H1 (cell line): Measurements from ENCODE around the gene ZNF777. TPM values are rescaled to one million over a fixed set of nuclear protein-coding genes. Genes with fewer than 3 reads are reported as not detected.
A peak's percentile ranks its signal among the peaks of the same experiment; 100 is the strongest.

Experiments used
- CTCF ChIA-PET: fragments of 300-600 bp; sonication (Branson Sonifier 250); formaldehyde crosslinking; loops from one replicate; lab custom pipeline; 2021; ENCODE audit not compliant: partially characterized antibody; lab: Charles Lee
- POLR2A ChIA-PET: fragments of 300-600 bp; sonication (Branson Sonifier 250); formaldehyde crosslinking; loops from one replicate; lab custom pipeline; 2021; ENCODE audit warnings: inconsistent platforms; ENCODE audit not compliant: partially characterized antibody; lab: Charles Lee
- DNase-seq, 2 experiments: peaks; one replicate each; pipeline versions ENCODE4 v3.0.0 to v3.0.0-alpha.2; 2010 to 2022; ENCODE audit warnings: low spot score in 2 of 2, low read depth in 1 of 2, mixed read lengths in 1 of 2
- FAIRE-seq: peaks from 2 replicates; lab custom pipeline; 2011; peaks lifted over from hg19 to GRCh38; lab: Jason Lieb, UNC
- H2AFZ ChIP-seq: 2 replicates; pipeline ENCODE4 v1.8.1; 2012; ENCODE audit warnings: low read length, inconsistent platforms
- H2AK5ac ChIP-seq: 2 replicates; pipeline ENCODE4 v1.6.1; 2013; ENCODE audit warnings: low read depth, low read length
- H2BK120ac ChIP-seq: replicated peaks from 2 replicates; pipeline ENCODE3; 2013; ENCODE audit warnings: low read depth, low read length, inconsistent platforms
- H2BK12ac ChIP-seq: 2 replicates; pipeline ENCODE4 v1.6.1; 2013; ENCODE audit warnings: low read depth, low read length
- H2BK15ac ChIP-seq: 2 replicates; pipeline ENCODE4 v1.6.1; 2013; ENCODE audit warnings: low read length
- H2BK20ac ChIP-seq: 2 replicates; pipeline ENCODE4 v1.6.1; 2013; ENCODE audit warnings: low read length
- H2BK5ac ChIP-seq: 2 replicates; pipeline ENCODE4 v1.6.1; 2013; ENCODE audit warnings: low read depth, low read length
- H3K14ac ChIP-seq: 2 replicates; pipeline ENCODE4 v1.6.1; 2013; ENCODE audit warnings: inconsistent platforms; ENCODE audit not compliant: insufficient read length
- H3K18ac ChIP-seq: 2 replicates; pipeline ENCODE4 v1.6.1; 2013; ENCODE audit warnings: low read length; ENCODE audit errors: extremely low read depth
- H3K23ac ChIP-seq: 2 replicates; pipeline ENCODE4 v1.6.1; 2013; ENCODE audit warnings: inconsistent platforms; ENCODE audit not compliant: insufficient read length
- H3K23me2 ChIP-seq: 2 replicates; pipeline ENCODE4 v1.6.1; 2013; ENCODE audit warnings: low read depth, low read length
- H3K27ac ChIP-seq: 2 replicates; pipeline ENCODE4 v1.6.1; 2011; ENCODE audit warnings: low read depth, low read length, inconsistent platforms
- H3K27me3 ChIP-seq, 4 experiments: replicated peaks in 1 of 4; 1 replicate in 1 of 4; 2 replicates in 3 of 4; pipeline versions ENCODE4 v1.6.1 to v1.8.1; 2011 to 2013; ENCODE audit warnings: low read length in 3 of 4, mild to moderate bottlenecking in 3 of 4, inconsistent platforms in 2 of 4, mixed read lengths in 2 of 4, moderate library complexity in 1 of 4; ENCODE audit not compliant: control insufficient read depth in 3 of 4, insufficient read depth in 3 of 4; ENCODE audit errors: extremely low read depth in 1 of 4
- H3K36me3 ChIP-seq, 4 experiments: 2 replicates each; pipeline versions ENCODE4 v1.6.1 to v1.8.1; 2011 to 2013; ENCODE audit warnings: mild to moderate bottlenecking in 4 of 4, low read length in 3 of 4, moderate library complexity in 2 of 4, control low read depth in 1 of 4, inconsistent platforms in 1 of 4; ENCODE audit not compliant: insufficient read depth in 4 of 4, control insufficient read depth in 2 of 4
- H3K4ac ChIP-seq: replicated peaks from 2 replicates; pipeline ENCODE3; 2013; ENCODE audit warnings: low read length, low read depth, mixed read lengths, inconsistent platforms; ENCODE audit not compliant: insufficient read length
- H3K4me1 ChIP-seq, 4 experiments: replicated peaks in 1 of 4; 1 replicate in 1 of 4; 2 replicates in 3 of 4; pipeline versions ENCODE4 v1.6.1 to v1.8.1; 2011 to 2013; ENCODE audit warnings: low read length in 3 of 4, inconsistent platforms in 2 of 4, mixed read lengths in 1 of 4; ENCODE audit not compliant: insufficient read depth in 4 of 4, control insufficient read depth in 3 of 4
- H3K4me2 ChIP-seq, 2 experiments: 2 replicates each; pipeline versions ENCODE4 v1.6.1 to v1.8.1; 2011 to 2013; ENCODE audit warnings: low read depth in 2 of 2, low read length in 2 of 2, control low read depth in 1 of 2, inconsistent platforms in 1 of 2, mild to moderate bottlenecking in 1 of 2; ENCODE audit not compliant: insufficient read depth in 1 of 2
- H3K4me3 ChIP-seq, 4 experiments: fragments of 200-600, 300-600 bp in 1 of 4; sonication (generic), shearing (Covaris generic), sonication (Bioruptor Twin) in 1 of 4; 2 replicates each; pipeline versions ENCODE4 v1.5.1 to v1.8.1; 2011 to 2016; ENCODE audit warnings: low read length in 4 of 4, low read depth in 3 of 4, control low read depth in 2 of 4, inconsistent platforms in 2 of 4, mild to moderate bottlenecking in 2 of 4, mixed read lengths in 1 of 4, moderate library complexity in 1 of 4; ENCODE audit not compliant: insufficient read depth in 2 of 4; ENCODE audit errors: extremely low read depth in 1 of 4
- H3K56ac ChIP-seq: replicated peaks from 2 replicates; pipeline ENCODE3; 2013; ENCODE audit warnings: low read depth, mild to moderate bottlenecking, mixed read lengths, low read length, inconsistent platforms; ENCODE audit not compliant: insufficient read length
- H3K79me1 ChIP-seq: 2 replicates; pipeline ENCODE4 v1.6.1; 2013; ENCODE audit warnings: low read depth, low read length, control low read depth
- H3K79me2 ChIP-seq, 2 experiments: 2 replicates each; pipeline versions ENCODE4 v1.6.1 to v1.8.1; 2012 to 2013; ENCODE audit warnings: low read length in 2 of 2, mild to moderate bottlenecking in 2 of 2, inconsistent platforms in 1 of 2; ENCODE audit not compliant: insufficient read depth in 2 of 2, control insufficient read depth in 1 of 2
- H3K9ac ChIP-seq, 4 experiments: replicated peaks in 1 of 4; 1 replicate in 1 of 4; 2 replicates in 3 of 4; pipeline versions ENCODE4 v1.6.1 to v1.8.1; 2011 to 2013; ENCODE audit warnings: low read depth in 3 of 4, low read length in 3 of 4, control low read depth in 2 of 4, mild to moderate bottlenecking in 2 of 4, moderate library complexity in 2 of 4, inconsistent platforms in 1 of 4; ENCODE audit errors: extremely low read depth in 1 of 4
- H3K9me3 ChIP-seq, 2 experiments: 2 replicates each; pipeline versions ENCODE4 v1.6.1 to v1.8.1; 2012 to 2013; ENCODE audit warnings: mild to moderate bottlenecking in 2 of 2, moderate library complexity in 2 of 2, control low read depth in 1 of 2, inconsistent platforms in 1 of 2, low read depth in 1 of 2, low read length in 1 of 2, mixed read lengths in 1 of 2; ENCODE audit not compliant: insufficient read depth in 2 of 2
- H4K20me1 ChIP-seq, 2 experiments: replicated peaks in 1 of 2; 2 replicates each; pipeline versions ENCODE3 to v1.8.1; 2011 to 2013; ENCODE audit warnings: inconsistent platforms in 2 of 2, low read length in 2 of 2, mild to moderate bottlenecking in 1 of 2; ENCODE audit not compliant: insufficient read depth in 2 of 2, control insufficient read depth in 1 of 2
- H4K5ac ChIP-seq: 2 replicates; pipeline ENCODE4 v1.6.1; 2013; ENCODE audit warnings: low read length, low read depth, mixed read lengths, inconsistent platforms; ENCODE audit not compliant: insufficient read length
- H4K8ac ChIP-seq: 2 replicates; pipeline ENCODE4 v1.8.0; 2013; ENCODE audit warnings: mild to moderate bottlenecking, moderate library complexity, low read length, inconsistent platforms; ENCODE audit not compliant: insufficient read depth; ENCODE audit errors: extremely low read depth
- H4K91ac ChIP-seq: replicated peaks from 2 replicates; pipeline ENCODE3; 2013; ENCODE audit warnings: low read length, mixed read lengths, inconsistent platforms; ENCODE audit not compliant: insufficient read length
- BACH1 ChIP-seq: IDR thresholded peaks from 2 replicates; pipeline ENCODE4 v1.6.1; 2012; ENCODE audit warnings: low read length, improper control_type of control experiment
- CBX8 ChIP-seq: fragments of 300-800, 300-1000 bp; sonication (generic); IDR thresholded peaks from 2 replicates; pipeline ENCODE4 v1.7.1; 2016; ENCODE audit warnings: low read depth, low read length, borderline replicate concordance
- CHD1 ChIP-seq: IDR thresholded peaks from 2 replicates; pipeline ENCODE4 v1.6.1; 2012; ENCODE audit warnings: low read depth, low read length, improper control_type of control experiment
- CHD2 ChIP-seq: IDR thresholded peaks from 2 replicates; pipeline ENCODE4 v1.6.1; 2012; ENCODE audit warnings: low read length, improper control_type of control experiment
- EGR1 ChIP-seq: IDR thresholded peaks from 2 replicates; pipeline ENCODE4 v1.6.1; 2011; ENCODE audit warnings: low read depth, low read length, borderline replicate concordance
- GABPA ChIP-seq: IDR thresholded peaks from 2 replicates; pipeline ENCODE4 v1.6.1; 2011; ENCODE audit warnings: mild to moderate bottlenecking, low read length, moderate library complexity, borderline replicate concordance; ENCODE audit not compliant: insufficient read depth
- HDAC2 ChIP-seq, 2 experiments: fragments of 300-600 bp in 1 of 2; sonication (generic) in 1 of 2; IDR thresholded peaks; 2 replicates each; pipeline ENCODE4 v1.6.1; 2011 to 2012; ENCODE audit warnings: low read depth in 2 of 2, low read length in 2 of 2, mild to moderate bottlenecking in 2 of 2, moderate library complexity in 2 of 2, borderline replicate concordance in 1 of 2, inconsistent platforms in 1 of 2
- POLR2AphosphoS5 ChIP-seq: IDR thresholded peaks from 2 replicates; pipeline ENCODE4 v1.6.1; 2011; ENCODE audit warnings: low read depth, low read length
- SIN3A ChIP-seq, 2 experiments: IDR thresholded peaks in 1 of 2; conservative IDR thresholded peaks in 1 of 2; 2 replicates each; pipeline ENCODE4 v1.6.1; 2011 to 2012; ENCODE audit warnings: low read length in 2 of 2, improper control_type of control experiment in 1 of 2, low read depth in 1 of 2, mild to moderate bottlenecking in 1 of 2
- SP2 ChIP-seq: IDR thresholded peaks from 2 replicates; pipeline ENCODE4 v1.6.1; 2012; ENCODE audit warnings: mild to moderate bottlenecking, low read length, inconsistent platforms
- SP4 ChIP-seq: IDR thresholded peaks from 2 replicates; pipeline ENCODE4 v1.6.1; 2012; ENCODE audit warnings: low read length, inconsistent platforms
- SRF ChIP-seq: IDR thresholded peaks from 2 replicates; pipeline ENCODE4 v1.6.1; 2011; ENCODE audit warnings: mild to moderate bottlenecking, low read depth, low read length, moderate library complexity
- USF2 ChIP-seq: IDR thresholded peaks from 2 replicates; pipeline ENCODE4 v1.6.1; 2011; ENCODE audit warnings: low read length, improper control_type of control experiment
- WGBS, 2 experiments: shearing (Covaris generic) in 1 of 2; methylation state at CpG; one replicate each; pipeline versions ENCODE4 v1.1.6 to v1.1.7; 2013 to 2015; ENCODE audit warnings: low lambda C conversion rate in 2 of 2, mixed read lengths in 2 of 2, inconsistent platforms in 1 of 2, low coverage in 1 of 2, missing lambda C conversion rate in 1 of 2; ENCODE audit not compliant: insufficient replicate concordance in 2 of 2, insufficient coverage in 1 of 2, insufficient read length in 1 of 2; ENCODE audit errors: extremely low coverage in 1 of 2, missing lambda C conversion rate in 1 of 2; 5-methylcytosine and 5-hydroxymethylcytosine counted together
- polyA plus RNA-seq, 7 experiments: library from polyadenylated mRNA; depleted of rRNA in 3 of 7; stranded (reverse) in 5 of 7; unstranded in 2 of 7; fragments of >200 nt in 5 of 7; fragments of 200-250 nt in 2 of 7; gene quantifications; 1 replicate in 5 of 7; 2 replicates in 1 of 7; 4 replicates in 1 of 7; pipeline versions ENCODE4 v1.2.1 to v1.2.3, GENCODE V29; 2011 to 2013; ENCODE audit warnings: missing spikeins in 2 of 7, mixed read lengths in 2 of 7
- total RNA-seq: library from RNA; stranded (reverse); fragmentation: NEBNext Ultra II Directional; extraction: Animal tissue kit (Norgen Biotek cat#: 25700); gene quantifications from 2 replicates; pipeline ENCODE4 v1.2.1, GENCODE V29; 2021

Gene ZNF777
- total and polyA plus RNA-seq, 2 of the 8 experiments (the other 6 are each of a cell fraction or from before 2014, with no cell fraction given), result 8.0 to 10.1 TPM

- no peak overlapping the region for H3K14ac ChIP-seq
- H3K4me3 ChIP-seq, result peak overlapping the region; percentile 65 to 87 (median 80); a peak in 7 of 8 replicates
- no peak overlapping the region for H2BK20ac ChIP-seq
- no peak overlapping the region for H2BK15ac ChIP-seq
- no peaks in the 10 kb centered on the region for H3K36me3 ChIP-seq
- H3K9me3 ChIP-seq, result no peaks in the 10 kb centered on the region; a peak in 1 of 4 replicates
- no peaks in the 10 kb centered on the region for H4K20me1 ChIP-seq
- FAIRE-seq (no peak), DNase-seq (no peak)
- 85% methylated on average over 5 of the region's 5 CpGs; no CpG with 5 or more reads in 1 of the 2 experiments for WGBS, 2 experiments
- no peak overlapping the region for H3K9ac ChIP-seq
- no peak overlapping the region for H3K18ac ChIP-seq
- peaks cover 0 to 3% (median 0%) of the 10 kb centered on the region in 4 experiments; a peak in 2 of 7 replicates for H3K27me3 ChIP-seq
- no peak overlapping the region for H4K91ac ChIP-seq
- no peaks in the 10 kb centered on the region for H3K79me1 ChIP-seq
- no peak overlapping the region for H3K4ac ChIP-seq
- H4K8ac ChIP-seq, result no peak overlapping the region
- ChIA-PET CTCF (interaction anchor here (0.8 to 2.3 kb wide), 4 partner anchors 9 to 152 kb away, joined by 3 to 6 read pairs (median 4); partner anchors contain the start of gene ZNF783), POLR2A (no interaction called here)
- 0 out of 2 replicates have a peak overlapping the region, but pooled peaks have one; percentile 30 for H2AFZ ChIP-seq
- no peak overlapping the region for H2AK5ac ChIP-seq
- no peak overlapping the region for H3K27ac ChIP-seq
- no peak overlapping the region for H2BK120ac ChIP-seq
- no peak overlapping the region for H3K56ac ChIP-seq
- H4K5ac ChIP-seq, result no peak overlapping the region
- no peak overlapping the region for H2BK5ac ChIP-seq
- H3K4me1 ChIP-seq, result peaks cover 0 to 2% (median 0%) of the 10 kb centered on the region in 4 experiments; a peak in 1 of 7 replicates
- H3K23me2 ChIP-seq, result peaks cover 7% of the 10 kb centered on the region; the same call in 1 of the 2 replicates
- no peaks in the 10 kb centered on the region for H3K79me2 ChIP-seq
- H3K23ac ChIP-seq, result no peak overlapping the region
- no peak overlapping the region for H2BK12ac ChIP-seq
- H3K4me2 ChIP-seq, result peak overlapping the region; percentile 82 to 85; a peak in 3 of 4 replicates
- no peak for TF ChIP-seq SP2
- TF ChIP-seq POLR2AphosphoS5, result no peak
- TF ChIP-seq BACH1, result no peak
- no peak for TF ChIP-seq SIN3A (conservative IDR thresholded peaks at IDR 0.05 in 1 of 2, IDR thresholded peaks at IDR 0.05 in 1 of 2; ENCODE audit: low read depth in 1 of 2, low read length in 2 of 2)
- TF ChIP-seq HDAC2 (IDR thresholded peaks at IDR 0.05; ENCODE audit: borderline replicate concordance in 1 of 2, low read depth in 2 of 2, low read length in 2 of 2), result no peak
- no peak for TF ChIP-seq SRF
- no peak for TF ChIP-seq EGR1
- no peak for TF ChIP-seq SP4
- TF ChIP-seq USF2, result no peak
- no peak for TF ChIP-seq CHD2
- no peak for TF ChIP-seq CBX8
- no peak for TF ChIP-seq GABPA
- TF ChIP-seq CHD1, result no peak
These were observed 46.7 kb downstream of the ZNF777 start for GRCh38 chr7:149414171-149414570.
